HCT116 (cell line): Measurements from ENCODE around the gene SCN2A. TPM values are rescaled to one million over a fixed set of nuclear protein-coding genes. Genes with fewer than 3 reads are reported as not detected.

ENCODE experiments used
- ATAC-seq: fragments of 200-7000 bp; cut with Tn5 transposase; 2 replicates; pipeline ENCODE4 v1.9.1; 2020; ENCODE audit warnings: mild to moderate bottlenecking, moderate library complexity
- BruUV-seq: library from RNA; stranded (reverse); fragments of 400-500 nt; replicated peaks from 2 replicates; lab custom pipeline; 2021; lab: Mats Ljungman, UMichigan
- CTCF ChIA-PET: fragments of 300-600 bp; sonication (Branson Sonifier 250); formaldehyde crosslinking; loops from one replicate; lab custom pipeline; 2021; ENCODE audit warnings: antibody characterized with exemption; lab: Charles Lee
- POLR2A ChIA-PET: fragments of 300-600, 350-600 bp; sonication (Branson Sonifier 250); formaldehyde crosslinking; loops from one replicate; lab custom pipeline; 2021; ENCODE audit warnings: antibody characterized with exemption; lab: Charles Lee
- RAD21 ChIA-PET, 2 experiments: fragments of 300-600 bp; sonication (Branson Sonifier 250); formaldehyde crosslinking; loops; one replicate each; lab custom pipeline; 2023; ENCODE audit warnings: low total read pairs in 2 of 2; ENCODE audit not compliant: uncharacterized antibody in 2 of 2, unreplicated experiment in 2 of 2, low non-redundant PET in 1 of 2; lab: Charles Lee
- DNase-seq: peaks from one replicate; pipeline ENCODE4 v3.0.0-alpha.2; 2010; ENCODE audit warnings: low read depth, low spot score
- H2AFZ ChIP-seq: fragments of 200-600 bp; shearing (Covaris generic), sonication (generic); 2 replicates; pipeline ENCODE4 v1.6.1; 2017; ENCODE audit warnings: low read depth, mixed run types, mixed read lengths, antibody characterized with exemption, low read length; ENCODE audit not compliant: poor library complexity, severe bottlenecking
- H3K27ac ChIP-seq: 2 replicates; pipeline ENCODE4 v1.5.1; 2012; ENCODE audit warnings: low read depth, low read length
- H3K27me3 ChIP-seq: fragments of 200-600 bp; sonication (generic); 2 replicates; pipeline ENCODE4 v1.6.1; 2016; ENCODE audit warnings: mixed run types, low read length, mixed read lengths; ENCODE audit not compliant: insufficient read depth
- H3K36me3 ChIP-seq, 2 experiments: fragments of 200-500 bp in 1 of 2; fragments of 200-600 bp in 1 of 2; sonication (Bioruptor generic) in 1 of 2; sonication (generic) in 1 of 2; 2 replicates each; pipeline versions ENCODE4 v1.5.1 to v1.6.1; 2014 to 2016; ENCODE audit warnings: low read length in 2 of 2, inconsistent platforms in 1 of 2, mixed read lengths in 1 of 2, mixed run types in 1 of 2; ENCODE audit not compliant: insufficient read depth in 2 of 2, control insufficient read depth in 1 of 2
- H3K4me1 ChIP-seq, 2 experiments: fragments of 200-600 bp in 1 of 2; sonication (generic) in 1 of 2; 2 replicates each; pipeline versions ENCODE4 v1.5.1 to v1.6.1; 2012 to 2017; ENCODE audit warnings: low read length in 2 of 2, inconsistent platforms in 1 of 2, mild to moderate bottlenecking in 1 of 2, mixed read lengths in 1 of 2, mixed run types in 1 of 2, moderate library complexity in 1 of 2; ENCODE audit not compliant: insufficient read depth in 2 of 2, control insufficient read depth in 1 of 2
- H3K4me2 ChIP-seq: fragments of 200-600 bp; sonication (generic); 2 replicates; pipeline ENCODE4 v1.6.1; 2017; ENCODE audit warnings: mixed run types, low read length, mixed read lengths
- H3K4me3 ChIP-seq, 2 experiments: fragments of 200-600 bp in 1 of 2; sonication (generic) in 1 of 2; replicated peaks in 1 of 2; 2 replicates each; pipeline ENCODE4 v1.5.1; 2011 to 2016; ENCODE audit warnings: low read length in 2 of 2, control low read depth in 1 of 2, low read depth in 1 of 2, mild to moderate bottlenecking in 1 of 2, mixed read lengths in 1 of 2, mixed run types in 1 of 2
- H3K79me2 ChIP-seq: fragments of 200-600 bp; sonication (generic); 2 replicates; pipeline ENCODE4 v1.6.1; 2017; ENCODE audit warnings: mild to moderate bottlenecking, mixed run types, low read length, moderate library complexity, mixed read lengths; ENCODE audit not compliant: insufficient read depth
- H3K9ac ChIP-seq: fragments of 200-600 bp; sonication (generic); 2 replicates; pipeline ENCODE4 v1.6.1; 2016; ENCODE audit warnings: low read length, mixed read lengths
- H3K9me2 ChIP-seq: fragments of 200-600 bp; sonication (generic), shearing (Covaris generic); 2 replicates; pipeline ENCODE4 v1.6.1; 2017; ENCODE audit warnings: mixed run types, mild to moderate bottlenecking, moderate library complexity; ENCODE audit not compliant: insufficient read depth
- H3K9me3 ChIP-seq, 2 experiments: fragments of 200-500 bp in 1 of 2; fragments of 200-600 bp in 1 of 2; sonication (Bioruptor generic) in 1 of 2; sonication (generic) in 1 of 2; 2 replicates each; pipeline ENCODE4 v1.6.1; 2014 to 2017; ENCODE audit warnings: low read length in 2 of 2, mixed read lengths in 2 of 2, inconsistent platforms in 1 of 2, low read depth in 1 of 2, mild to moderate bottlenecking in 1 of 2, mixed run types in 1 of 2, moderate library complexity in 1 of 2; ENCODE audit not compliant: control insufficient read depth in 1 of 2, insufficient read depth in 1 of 2
- H4K20me1 ChIP-seq: fragments of 200-600 bp; sonication (generic), shearing (Covaris generic); 2 replicates; pipeline ENCODE4 v1.6.1; 2017; ENCODE audit warnings: mixed run types, mild to moderate bottlenecking, moderate library complexity; ENCODE audit not compliant: insufficient read depth
- CEBPB ChIP-seq: IDR thresholded peaks from 2 replicates; pipeline ENCODE4 v1.6.1; 2012; ENCODE audit warnings: low read depth
- EZH2phosphoT487 ChIP-seq: fragments of 200-600 bp; IDR thresholded peaks from 2 replicates; pipeline ENCODE4 v1.6.1; 2018; ENCODE audit warnings: antibody characterized with exemption, borderline replicate concordance
- FOSL1 ChIP-seq: IDR thresholded peaks from 2 replicates; pipeline ENCODE4 v1.6.1; 2012; ENCODE audit warnings: low read depth
- JUND ChIP-seq: IDR thresholded peaks from 2 replicates; pipeline ENCODE4 v1.6.1; 2012
- MAX ChIP-seq: IDR thresholded peaks from 2 replicates; pipeline ENCODE4 v1.6.1; 2012
- REST ChIP-seq: IDR thresholded peaks from 2 replicates; pipeline ENCODE4 v1.6.1; 2012; ENCODE audit warnings: low read depth
- SRF ChIP-seq: IDR thresholded peaks from 2 replicates; pipeline ENCODE4 v1.6.1; 2012; ENCODE audit warnings: low read depth
- ZBTB33 ChIP-seq: IDR thresholded peaks from 2 replicates; pipeline ENCODE4 v1.6.1; 2011; ENCODE audit warnings: mild to moderate bottlenecking, low read length, moderate library complexity; ENCODE audit not compliant: insufficient replicate concordance; ENCODE audit errors: extremely low read depth
- ZNF274 ChIP-seq: fragments of 200-500 bp; sonication (Bioruptor generic); IDR thresholded peaks from 2 replicates; pipeline ENCODE4 v1.6.1; 2014; ENCODE audit warnings: mild to moderate bottlenecking, low read depth, low read length, inconsistent platforms
- intact Hi-C: fragments of 100-400 bp; cut with micrococcal nuclease; formaldehyde crosslinking; loops from 2 replicates; pipeline ENCODE4 v1.10.0; 2022
- total RNA-seq: library from RNA; stranded (reverse); gene quantifications from one replicate; pipeline ENCODE4 v1.2.1, GENCODE V29; 2021; ENCODE audit not compliant: unreplicated experiment

Gene SCN2A
- total RNA-seq, 1 experiment from 2014 or later = 0.25 TPM

GRCh38 chr2:165408186-165408585 is 169.0 kb downstream of the SCN2A start:
- no TSS peak for BruUV-seq
- no peaks in the 10 kb centered on the region for H4K20me1 ChIP-seq
- H3K4me1 ChIP-seq = no peaks in the 10 kb centered on the region
- H3K9me3 ChIP-seq = no peaks in the 10 kb centered on the region
- no peaks in the 10 kb centered on the region for H3K79me2 ChIP-seq
- POLR2A ChIA-PET = no interaction called here
- no peak overlapping the region for H2AFZ ChIP-seq
- TF ChIP-seq FOSL1 = no peak
- TF ChIP-seq CEBPB = no peak
- TF ChIP-seq SRF = no peak
- TF ChIP-seq EZH2phosphoT487 = no peak
- TF ChIP-seq MAX = no peak
- no peak for TF ChIP-seq REST
- TF ChIP-seq ZBTB33 = no peak
- no peak for TF ChIP-seq JUND
- no peak for TF ChIP-seq ZNF274
- CTCF ChIA-PET = no interaction called here
- H3K9ac ChIP-seq = no peak overlapping the region
- H3K36me3 ChIP-seq = no peaks in the 10 kb centered on the region
- H3K4me2 ChIP-seq = no peak overlapping the region
- no peak overlapping the region for H3K27ac ChIP-seq
- ATAC-seq (no peak), DNase-seq (no peak)
- RAD21 ChIA-PET = no interaction called here
- H3K9me2 ChIP-seq = no peaks in the 10 kb centered on the region
- peaks cover 7% of the 10 kb centered on the region; the same call in 1 of the 2 replicates for H3K27me3 ChIP-seq
- intact Hi-C loops = loop anchor here (10.0 kb wide), 1 partner anchor 717 kb away; the partner anchor contains the start of gene SCN1A
- no peak overlapping the region for H3K4me3 ChIP-seq
